Liver (tissue), 9 donors: ENCODE data around the gene CDCA8. TPM values are rescaled to one million over a fixed set of nuclear protein-coding genes. Genes with fewer than 3 reads are reported as not detected.

ENCODE experiments used
- DNase-seq: peaks from one replicate; pipeline ENCODE4 v3.0.0-alpha.2; 2017; ENCODE audit warnings: low spot score
- H3K27ac ChIP-seq, 2 donors: one replicate each; pipeline ENCODE4 v1.7.0; 2013; ENCODE audit warnings: inconsistent platforms in 2 of 2, low read length in 2 of 2, control low read depth in 1 of 2, low read depth in 1 of 2, mild to moderate bottlenecking in 1 of 2
- H3K27me3 ChIP-seq, 4 donors: one replicate each; pipeline versions ENCODE4 v1.6.1 to v1.7.0; 2013; ENCODE audit warnings: low read length in 3 of 4, inconsistent platforms in 1 of 4, mild to moderate bottlenecking in 1 of 4, moderate library complexity in 1 of 4; ENCODE audit not compliant: control insufficient read depth in 4 of 4, insufficient read depth in 4 of 4
- H3K36me3 ChIP-seq, 4 donors: one replicate each; pipeline versions ENCODE4 v1.6.1 to v1.7.0; 2013; ENCODE audit warnings: low read length in 3 of 4, mild to moderate bottlenecking in 3 of 4, low read depth in 1 of 4, moderate library complexity in 1 of 4; ENCODE audit not compliant: control insufficient read depth in 4 of 4, insufficient read depth in 3 of 4
- H3K4me1 ChIP-seq, 4 donors: one replicate each; pipeline versions ENCODE4 v1.6.1 to v1.7.0; 2013; ENCODE audit warnings: low read length in 3 of 4, mild to moderate bottlenecking in 3 of 4, moderate library complexity in 1 of 4; ENCODE audit not compliant: control insufficient read depth in 4 of 4, insufficient read depth in 4 of 4
- H3K4me3 ChIP-seq, 3 donors: one replicate each; pipeline versions ENCODE4 v1.6.1 to v1.7.0; 2013; ENCODE audit warnings: low read length in 3 of 3, control low read depth in 1 of 3, low read depth in 1 of 3, mild to moderate bottlenecking in 1 of 3
- H3K9ac ChIP-seq, 2 donors: one replicate each; pipeline ENCODE4 v1.7.0; 2013; ENCODE audit warnings: low read length in 2 of 2, mild to moderate bottlenecking in 2 of 2, moderate library complexity in 2 of 2, control low read depth in 1 of 2, low read depth in 1 of 2
- H3K9me3 ChIP-seq, 4 donors: one replicate each; pipeline versions ENCODE4 v1.6.1 to v1.7.0; 2013; ENCODE audit warnings: low read length in 3 of 4; ENCODE audit not compliant: control insufficient read depth in 4 of 4
- EGR1 ChIP-seq, 2 donors: IDR thresholded peaks; 2 replicates each; pipeline ENCODE4 v1.6.1; 2016 to 2018; ENCODE audit warnings: antibody characterized with exemption in 2 of 2, low read depth in 2 of 2
- FOXA1 ChIP-seq: IDR thresholded peaks from 2 replicates; pipeline ENCODE4 v1.6.1; 2016; ENCODE audit warnings: antibody characterized with exemption
- FOXA2 ChIP-seq: IDR thresholded peaks from 2 replicates; pipeline ENCODE4 v1.6.1; 2016; ENCODE audit warnings: antibody characterized with exemption
- GABPA ChIP-seq, 2 donors: IDR thresholded peaks in 1 of 2; conservative IDR thresholded peaks in 1 of 2; 2 replicates each; pipeline ENCODE4 v1.6.1; 2016; ENCODE audit warnings: antibody characterized with exemption in 2 of 2, mild to moderate bottlenecking in 1 of 2, moderate library complexity in 1 of 2
- HNF4A ChIP-seq, 2 donors: conservative IDR thresholded peaks; 2 replicates each; pipeline ENCODE4 v1.6.1; 2016; ENCODE audit warnings: antibody characterized with exemption in 2 of 2, mild to moderate bottlenecking in 2 of 2
- HNF4G ChIP-seq: IDR thresholded peaks from 2 replicates; pipeline ENCODE4 v1.6.1; 2016; ENCODE audit warnings: antibody characterized with exemption
- JUND ChIP-seq, 2 donors: IDR thresholded peaks; 2 replicates each; pipeline ENCODE4 v1.6.1; 2016; ENCODE audit warnings: antibody characterized with exemption in 2 of 2
- NR2F2 ChIP-seq: IDR thresholded peaks from 2 replicates; pipeline ENCODE4 v1.6.1; 2016; ENCODE audit warnings: antibody characterized with exemption
- RAD21 ChIP-seq, 2 donors: IDR thresholded peaks; 2 replicates each; pipeline ENCODE4 v1.6.1; 2016; ENCODE audit warnings: antibody characterized with exemption in 2 of 2, mild to moderate bottlenecking in 2 of 2
- RXRA ChIP-seq, 2 donors: IDR thresholded peaks; 2 replicates each; pipeline ENCODE4 v1.6.1; 2017 to 2018; ENCODE audit warnings: antibody characterized with exemption in 2 of 2, mild to moderate bottlenecking in 1 of 2
- SP1 ChIP-seq: IDR thresholded peaks from 2 replicates; pipeline ENCODE4 v1.6.1; 2018; ENCODE audit warnings: antibody characterized with exemption, mild to moderate bottlenecking
- TAF1 ChIP-seq: conservative IDR thresholded peaks from 2 replicates; pipeline ENCODE4 v1.6.1; 2016; ENCODE audit warnings: antibody characterized with exemption, mild to moderate bottlenecking
- YY1 ChIP-seq: IDR thresholded peaks from 2 replicates; pipeline ENCODE4 v1.6.1; 2016; ENCODE audit warnings: antibody characterized with exemption, mild to moderate bottlenecking
- WGBS: extraction: QIAGEN DNeasy Blood & Tissue Kit; methylation state at CpG from one replicate; pipeline ENCODE4 v1.1.7; 2013; 5-methylcytosine and 5-hydroxymethylcytosine counted together
- polyA plus RNA-seq, 2 donors: library from polyadenylated mRNA; stranded (reverse) in 1 of 2; unstranded in 1 of 2; fragments of 200-250 nt in 1 of 2; fragments of >200 nt in 1 of 2; fragmentation: Nextera tagmentation in 1 of 2; extraction: Ambion mirVana in 1 of 2; gene quantifications; one replicate each; pipeline versions ENCODE4 v1.2.1 to v1.2.3, GENCODE V29; 2013 to 2015
- total RNA-seq, 2 donors: library from RNA; depleted of rRNA; stranded (reverse); fragments of >200 nt; gene quantifications; one replicate each; pipeline ENCODE4 v1.2.3, GENCODE V29; 2014
- TF ChIP-seq, protein P1 (sequence below): IDR thresholded peaks from 2 replicates; pipeline ENCODE4 v1.6.1; 2016; ENCODE audit warnings: antibody characterized with exemption
- TF ChIP-seq, protein P2 (sequence below): IDR thresholded peaks from 2 replicates; pipeline ENCODE4 v1.6.1; 2016; ENCODE audit warnings: antibody characterized with exemption
- TF ChIP-seq, protein P3 (sequence below): IDR thresholded peaks from 2 replicates; pipeline ENCODE4 v1.6.1; 2016; ENCODE audit warnings: antibody characterized with exemption, mild to moderate bottlenecking
- TF ChIP-seq, protein P4 (sequence below): fragments of 150-350 bp; IDR thresholded peaks from 2 replicates; pipeline ENCODE4 v1.5.1; 2017; ENCODE audit warnings: improper control_type of control experiment, low read depth, low read length; ENCODE audit not compliant: missing input control
- TF ChIP-seq, protein P5 (sequence below): IDR thresholded peaks from 2 replicates; pipeline ENCODE4 v1.6.1; 2016; ENCODE audit warnings: antibody characterized with exemption
- donor health status: healthy.
- donor health status: healthy.
- donor health status: healthy.
- donor health status: healthy.
- donor health status: healthy.

The CDCA8 gene
- total and polyA plus RNA-seq, 4 donors = 0.25 to 16.5 (median 1.4) TPM

DNA sequence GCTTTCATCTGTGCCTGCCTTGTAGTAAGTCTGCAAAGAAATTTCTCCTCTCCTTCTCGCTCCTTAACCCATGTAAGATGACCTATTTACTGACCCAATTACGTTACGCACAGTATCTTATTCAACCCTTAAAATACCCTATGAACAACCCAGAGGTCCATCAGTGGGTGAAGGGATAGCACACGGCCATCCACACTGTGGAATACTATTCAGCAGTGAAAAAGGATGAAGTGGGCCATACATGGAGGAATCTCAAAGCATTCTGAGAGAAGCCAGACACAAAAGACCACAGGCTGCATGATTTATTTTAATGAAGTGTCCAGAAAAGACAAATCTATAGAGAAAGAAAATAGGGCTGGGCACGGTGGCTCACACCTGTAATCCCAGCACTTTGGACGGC lies 33.8 kb upstream of the CDCA8 start:
- Histone ChIP-seq H3K9me3 (no peaks in the 10 kb centered on the region), H3K4me1 (no peaks in the 10 kb centered on the region), H3K36me3 (no peaks in the 10 kb centered on the region), H3K27me3 (no peaks in the 10 kb centered on the region), H3K27ac (no peak overlapping the region), H3K4me3 (no peak overlapping the region), H3K9ac (no peak overlapping the region)
- no peak for DNase-seq
- TF ChIP-seq RXRA (IDR thresholded peaks at IDR 0.05) (no peak), TAF1 (no peak), JUND (IDR thresholded peaks at IDR 0.05) (no peak), RAD21 (IDR thresholded peaks at IDR 0.05) (no peak), SP1 (no peak), FOXA2 (no peak), HNF4G (no peak), NR2F2 (no peak), EGR1 (IDR thresholded peaks at IDR 0.05; ENCODE audit: low read depth in 2 of 2) (no peak), FOXA1 (no peak), GABPA (IDR thresholded peaks at IDR 0.05 in 1 of 2, conservative IDR thresholded peaks at IDR 0.05 in 1 of 2) (no peak), HNF4A (conservative IDR thresholded peaks at IDR 0.05) (no peak), YY1 (no peak)
- TF ChIP-seq, protein P1, sequence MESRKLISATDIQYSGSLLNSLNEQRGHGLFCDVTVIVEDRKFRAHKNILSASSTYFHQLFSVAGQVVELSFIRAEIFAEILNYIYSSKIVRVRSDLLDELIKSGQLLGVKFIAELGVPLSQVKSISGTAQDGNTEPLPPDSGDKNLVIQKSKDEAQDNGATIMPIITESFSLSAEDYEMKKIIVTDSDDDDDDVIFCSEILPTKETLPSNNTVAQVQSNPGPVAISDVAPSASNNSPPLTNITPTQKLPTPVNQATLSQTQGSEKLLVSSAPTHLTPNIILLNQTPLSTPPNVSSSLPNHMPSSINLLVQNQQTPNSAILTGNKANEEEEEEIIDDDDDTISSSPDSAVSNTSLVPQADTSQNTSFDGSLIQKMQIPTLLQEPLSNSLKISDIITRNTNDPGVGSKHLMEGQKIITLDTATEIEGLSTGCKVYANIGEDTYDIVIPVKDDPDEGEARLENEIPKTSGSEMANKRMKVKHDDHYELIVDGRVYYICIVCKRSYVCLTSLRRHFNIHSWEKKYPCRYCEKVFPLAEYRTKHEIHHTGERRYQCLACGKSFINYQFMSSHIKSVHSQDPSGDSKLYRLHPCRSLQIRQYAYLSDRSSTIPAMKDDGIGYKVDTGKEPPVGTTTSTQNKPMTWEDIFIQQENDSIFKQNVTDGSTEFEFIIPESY = no peak
- TF ChIP-seq, protein P2, sequence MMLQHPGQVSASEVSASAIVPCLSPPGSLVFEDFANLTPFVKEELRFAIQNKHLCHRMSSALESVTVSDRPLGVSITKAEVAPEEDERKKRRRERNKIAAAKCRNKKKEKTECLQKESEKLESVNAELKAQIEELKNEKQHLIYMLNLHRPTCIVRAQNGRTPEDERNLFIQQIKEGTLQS = no peak
- TF ChIP-seq, protein P3, sequence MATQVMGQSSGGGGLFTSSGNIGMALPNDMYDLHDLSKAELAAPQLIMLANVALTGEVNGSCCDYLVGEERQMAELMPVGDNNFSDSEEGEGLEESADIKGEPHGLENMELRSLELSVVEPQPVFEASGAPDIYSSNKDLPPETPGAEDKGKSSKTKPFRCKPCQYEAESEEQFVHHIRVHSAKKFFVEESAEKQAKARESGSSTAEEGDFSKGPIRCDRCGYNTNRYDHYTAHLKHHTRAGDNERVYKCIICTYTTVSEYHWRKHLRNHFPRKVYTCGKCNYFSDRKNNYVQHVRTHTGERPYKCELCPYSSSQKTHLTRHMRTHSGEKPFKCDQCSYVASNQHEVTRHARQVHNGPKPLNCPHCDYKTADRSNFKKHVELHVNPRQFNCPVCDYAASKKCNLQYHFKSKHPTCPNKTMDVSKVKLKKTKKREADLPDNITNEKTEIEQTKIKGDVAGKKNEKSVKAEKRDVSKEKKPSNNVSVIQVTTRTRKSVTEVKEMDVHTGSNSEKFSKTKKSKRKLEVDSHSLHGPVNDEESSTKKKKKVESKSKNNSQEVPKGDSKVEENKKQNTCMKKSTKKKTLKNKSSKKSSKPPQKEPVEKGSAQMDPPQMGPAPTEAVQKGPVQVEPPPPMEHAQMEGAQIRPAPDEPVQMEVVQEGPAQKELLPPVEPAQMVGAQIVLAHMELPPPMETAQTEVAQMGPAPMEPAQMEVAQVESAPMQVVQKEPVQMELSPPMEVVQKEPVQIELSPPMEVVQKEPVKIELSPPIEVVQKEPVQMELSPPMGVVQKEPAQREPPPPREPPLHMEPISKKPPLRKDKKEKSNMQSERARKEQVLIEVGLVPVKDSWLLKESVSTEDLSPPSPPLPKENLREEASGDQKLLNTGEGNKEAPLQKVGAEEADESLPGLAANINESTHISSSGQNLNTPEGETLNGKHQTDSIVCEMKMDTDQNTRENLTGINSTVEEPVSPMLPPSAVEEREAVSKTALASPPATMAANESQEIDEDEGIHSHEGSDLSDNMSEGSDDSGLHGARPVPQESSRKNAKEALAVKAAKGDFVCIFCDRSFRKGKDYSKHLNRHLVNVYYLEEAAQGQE = no peak
- TF ChIP-seq, protein P4, sequence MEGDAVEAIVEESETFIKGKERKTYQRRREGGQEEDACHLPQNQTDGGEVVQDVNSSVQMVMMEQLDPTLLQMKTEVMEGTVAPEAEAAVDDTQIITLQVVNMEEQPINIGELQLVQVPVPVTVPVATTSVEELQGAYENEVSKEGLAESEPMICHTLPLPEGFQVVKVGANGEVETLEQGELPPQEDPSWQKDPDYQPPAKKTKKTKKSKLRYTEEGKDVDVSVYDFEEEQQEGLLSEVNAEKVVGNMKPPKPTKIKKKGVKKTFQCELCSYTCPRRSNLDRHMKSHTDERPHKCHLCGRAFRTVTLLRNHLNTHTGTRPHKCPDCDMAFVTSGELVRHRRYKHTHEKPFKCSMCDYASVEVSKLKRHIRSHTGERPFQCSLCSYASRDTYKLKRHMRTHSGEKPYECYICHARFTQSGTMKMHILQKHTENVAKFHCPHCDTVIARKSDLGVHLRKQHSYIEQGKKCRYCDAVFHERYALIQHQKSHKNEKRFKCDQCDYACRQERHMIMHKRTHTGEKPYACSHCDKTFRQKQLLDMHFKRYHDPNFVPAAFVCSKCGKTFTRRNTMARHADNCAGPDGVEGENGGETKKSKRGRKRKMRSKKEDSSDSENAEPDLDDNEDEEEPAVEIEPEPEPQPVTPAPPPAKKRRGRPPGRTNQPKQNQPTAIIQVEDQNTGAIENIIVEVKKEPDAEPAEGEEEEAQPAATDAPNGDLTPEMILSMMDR = no peak
- TF ChIP-seq, protein P5, sequence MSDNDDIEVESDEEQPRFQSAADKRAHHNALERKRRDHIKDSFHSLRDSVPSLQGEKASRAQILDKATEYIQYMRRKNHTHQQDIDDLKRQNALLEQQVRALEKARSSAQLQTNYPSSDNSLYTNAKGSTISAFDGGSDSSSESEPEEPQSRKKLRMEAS = no peak
- 90% methylated on average over 6 of the region's 6 CpGs for WGBS
